D721Med (cell line): ENCODE measurements around the gene DICER1.

Experiments
- DNase-seq: peaks from one replicate; pipeline ENCODE4 v3.0.0; 2011; ENCODE audit warnings: low spot score; ENCODE audit not compliant: insufficient read length
- FAIRE-seq: peaks from 2 replicates; lab custom pipeline; 2011; peaks lifted over from hg19 to GRCh38; lab: Jason Lieb, UNC
- CTCF ChIP-seq: IDR thresholded peaks from 2 replicates; pipeline ENCODE4 v1.5.1; 2012; ENCODE audit warnings: mild to moderate bottlenecking, control low read depth; ENCODE audit not compliant: insufficient read depth; ENCODE audit errors: missing control alignments

DICER1 gene

GRCh38 chr14:95174184-95174792 lies 17.0 kb upstream of the DICER1 start:
- DNase-seq = no peak
- peak; percentile 44 for TF ChIP-seq CTCF
- no peak for FAIRE-seq

- no peak for TF ChIP-seq CTCF
- no peak for FAIRE-seq
- DNase-seq = no peak
These were observed 16.2 kb upstream of the DICER1 start for GRCh38 chr14:95173518-95173917.

- no peak for FAIRE-seq
- TF ChIP-seq CTCF = no peak
- DNase-seq = no peak
These were observed 9.8 kb upstream of the DICER1 start for GRCh38 chr14:95167177-95167576.

DNA sequence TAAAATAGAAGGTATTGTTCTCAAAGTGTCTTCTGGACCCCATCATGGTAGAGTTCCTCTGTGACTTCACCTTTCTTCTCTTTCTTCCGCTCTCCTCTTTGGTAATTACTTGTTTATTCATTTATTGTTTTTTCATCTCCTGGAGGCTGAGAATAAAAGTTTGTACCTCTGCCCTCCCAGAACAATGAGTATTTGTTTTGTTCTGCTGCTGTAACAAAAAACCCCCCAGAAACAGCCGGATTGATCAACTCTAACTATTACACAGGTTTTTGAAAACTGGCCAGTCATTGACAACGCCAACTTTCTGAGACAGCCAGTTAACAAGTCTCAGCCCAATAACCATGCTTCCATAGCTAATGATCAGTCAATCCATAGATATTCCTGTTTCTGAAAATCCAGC lies 8.2 kb upstream of the DICER1 start:
- TF ChIP-seq CTCF = no peak
- no peak for DNase-seq
- FAIRE-seq = no peak

DNA sequence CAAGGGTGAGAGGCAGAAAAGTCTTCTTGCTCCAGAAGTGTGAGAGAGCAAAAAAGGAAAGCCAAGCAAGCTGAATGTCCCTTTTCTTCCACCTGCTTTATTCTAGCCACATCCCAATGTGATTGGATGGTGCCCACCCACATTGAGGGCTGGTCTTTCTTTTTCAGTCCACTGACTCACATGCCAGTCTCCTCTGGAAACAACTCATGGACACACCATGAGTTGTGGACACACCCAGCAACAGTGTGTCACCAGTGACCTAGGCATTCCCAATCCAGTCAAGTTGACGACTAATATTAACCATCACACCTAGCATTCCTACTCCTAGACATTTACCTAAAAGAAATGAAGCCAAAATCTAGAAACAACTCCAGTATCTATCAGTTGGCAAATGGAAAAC lies 7.2 kb upstream of the DICER1 start:
- no peak for TF ChIP-seq CTCF
- DNase-seq (no peak), FAIRE-seq (no peak)

GRCh38 chr14:95163666-95164065 lies 6.3 kb upstream of the DICER1 start:
- DNase-seq (no peak), FAIRE-seq (no peak)
- TF ChIP-seq CTCF = no peak

- no peak for FAIRE-seq
- no peak for TF ChIP-seq CTCF
- no peak for DNase-seq
These were observed 5.8 kb upstream of the DICER1 start for GRCh38 chr14:95163132-95163531.
